GM19468 (cell line): Measurements from ENCODE around the gene RET.
A peak's percentile ranks its signal among the peaks of the same experiment; 100 is the strongest.
"Not testable (repeated sequence)": the region's sequence is repeated elsewhere in the genome, so short reads cannot be mapped to it uniquely, and the experiment has no call there.

Experiments
- ATAC-seq: cut with Tn5 transposase; IDR thresholded peaks from one replicate; pipeline ENCODE4 v1.9.1; 2021; ENCODE audit warnings: mild to moderate bottlenecking, moderate library complexity, moderate number of reproducible peaks; ENCODE audit not compliant: unreplicated experiment; ENCODE audit errors: extremely low read depth

RET gene

GRCh38 chr10:43128331-43128730 lies 51.5 kb downstream of the RET start:
- no peak for ATAC-seq

DNA sequence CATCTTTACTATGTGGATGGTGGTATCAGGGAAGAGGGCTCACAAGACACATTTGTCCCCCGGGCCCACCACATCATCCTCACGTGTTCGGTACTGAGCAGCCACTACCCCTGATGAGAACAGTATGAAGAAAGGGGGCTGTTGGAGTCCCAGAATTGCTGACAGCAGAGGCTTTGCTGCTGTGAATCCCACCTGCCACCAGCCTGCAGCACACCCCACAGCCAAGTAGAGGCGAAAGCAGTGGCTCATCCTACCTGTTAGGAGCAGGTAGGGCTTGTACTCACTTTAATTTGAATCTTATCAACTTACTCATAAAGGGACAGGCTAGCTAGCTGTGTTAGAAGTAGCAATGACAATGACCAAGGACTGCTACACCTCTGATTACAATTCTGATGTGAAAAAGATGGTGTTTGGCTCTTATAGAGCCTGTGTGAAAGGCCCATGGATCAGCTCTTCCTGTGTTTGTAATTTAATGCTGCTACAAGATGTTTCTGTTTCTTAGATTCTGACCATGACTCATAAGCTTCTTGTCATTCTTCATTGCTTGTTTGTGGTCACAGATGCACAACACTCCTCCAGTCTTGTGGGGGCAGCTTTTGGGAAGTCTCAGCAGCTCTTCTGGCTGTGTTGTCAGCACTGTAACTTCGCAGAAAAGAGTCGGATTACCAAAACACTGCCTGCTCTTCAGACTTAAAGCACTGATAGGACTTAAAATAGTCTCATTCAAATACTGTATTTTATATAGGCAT lies 52.3 kb downstream of the RET start:
- peak; percentile 44 for ATAC-seq

DNA sequence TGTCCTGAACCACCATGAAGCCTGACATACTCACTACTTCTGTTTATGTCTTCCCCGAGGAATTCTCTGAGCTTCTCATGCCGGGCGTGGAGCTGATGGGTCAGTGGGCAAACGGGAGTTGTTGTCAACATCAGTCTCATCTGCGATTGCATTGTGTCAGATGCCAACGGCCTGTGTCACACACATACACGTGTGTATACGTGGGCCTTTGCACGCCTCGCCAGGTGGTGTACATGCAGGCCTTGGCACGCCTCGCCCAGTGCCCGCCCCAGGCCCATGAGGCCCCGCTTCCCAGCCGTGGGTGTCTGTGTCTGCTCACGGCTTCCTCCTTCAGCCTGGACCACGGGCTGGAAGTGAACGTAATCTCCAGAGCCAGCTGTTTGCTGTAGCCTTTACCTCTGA lies 53.9 kb downstream of the RET start:
- ATAC-seq: no peak

DNA sequence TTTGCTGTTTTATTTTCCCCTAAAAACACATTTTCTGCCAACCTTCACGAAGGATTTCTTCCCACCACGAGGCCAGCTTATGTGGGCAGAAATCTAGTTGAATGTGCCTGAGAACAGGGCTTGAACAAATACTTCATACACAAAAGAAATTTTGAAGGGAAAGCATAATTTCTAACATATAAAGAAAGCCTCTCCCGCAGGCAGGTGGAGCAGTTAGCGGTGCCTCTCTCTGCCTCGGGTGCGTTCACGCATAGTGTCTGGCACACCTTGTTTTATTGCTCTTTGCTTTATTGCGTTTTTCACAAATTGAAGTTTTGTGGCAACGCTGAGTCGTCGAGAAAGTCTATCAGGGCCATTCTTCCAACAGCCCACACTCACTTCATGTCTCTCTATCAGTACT lies 54.4 kb downstream of the RET start:
- ATAC-seq: no peak

- ATAC-seq: no peak
Measured at GRCh38 chr10:43131906-43132305, 55.0 kb downstream of the RET start.

GRCh38 chr10:43132867-43133787 lies 56.3 kb downstream of the RET start:
- ATAC-seq: no peak

GRCh38 chr10:43134126-43134905 lies 57.4 kb downstream of the RET start:
- no peak for ATAC-seq

- ATAC-seq: no peak
Measured at GRCh38 chr10:43135064-43135463, 58.2 kb downstream of the RET start.

DNA sequence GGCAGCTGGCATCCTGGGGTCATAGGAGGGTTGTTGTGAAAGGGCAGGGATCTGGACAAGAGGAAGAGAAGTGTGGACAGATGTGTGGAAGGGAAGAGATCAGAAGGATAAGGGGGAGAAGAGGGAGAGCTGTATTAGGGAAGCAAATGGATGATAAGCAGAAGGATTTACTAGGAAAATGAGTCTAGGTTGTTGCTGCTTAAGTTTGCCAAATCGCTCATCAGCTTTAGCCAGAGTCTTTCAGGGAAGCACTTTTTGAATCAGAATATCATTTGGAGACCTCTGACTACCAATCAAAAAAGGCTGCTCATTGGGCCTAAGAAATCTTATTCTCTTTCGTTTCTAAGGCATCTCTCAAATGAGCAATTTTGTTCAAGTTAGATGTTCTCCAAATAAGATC lies 58.8 kb downstream of the RET start:
- ATAC-seq: no peak

DNA sequence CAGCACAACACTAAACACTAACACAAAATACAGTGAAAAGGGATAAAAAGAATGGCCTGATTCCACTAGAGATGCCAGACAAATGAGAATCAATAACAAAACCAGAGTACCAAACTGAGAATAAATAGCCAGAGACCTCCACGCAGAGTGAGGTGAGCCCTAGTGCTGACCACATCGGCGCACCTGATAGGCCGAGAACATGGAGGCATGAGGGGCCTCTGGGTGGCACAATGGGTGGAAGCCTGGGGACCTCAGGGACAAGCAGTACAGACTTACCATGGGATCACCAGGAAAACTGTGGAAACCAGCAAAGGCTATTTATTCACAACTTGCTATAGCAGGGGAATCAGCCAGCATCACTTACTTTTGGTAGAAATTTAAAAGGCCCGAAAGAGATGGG lies 59.6 kb downstream of the RET start:
- ATAC-seq: no peak

- no peak for ATAC-seq
Measured at GRCh38 chr10:43136995-43137716, 60.3 kb downstream of the RET start.

- ATAC-seq: no peak
Measured at GRCh38 chr10:43137717-43138020, 60.8 kb downstream of the RET start.

DNA sequence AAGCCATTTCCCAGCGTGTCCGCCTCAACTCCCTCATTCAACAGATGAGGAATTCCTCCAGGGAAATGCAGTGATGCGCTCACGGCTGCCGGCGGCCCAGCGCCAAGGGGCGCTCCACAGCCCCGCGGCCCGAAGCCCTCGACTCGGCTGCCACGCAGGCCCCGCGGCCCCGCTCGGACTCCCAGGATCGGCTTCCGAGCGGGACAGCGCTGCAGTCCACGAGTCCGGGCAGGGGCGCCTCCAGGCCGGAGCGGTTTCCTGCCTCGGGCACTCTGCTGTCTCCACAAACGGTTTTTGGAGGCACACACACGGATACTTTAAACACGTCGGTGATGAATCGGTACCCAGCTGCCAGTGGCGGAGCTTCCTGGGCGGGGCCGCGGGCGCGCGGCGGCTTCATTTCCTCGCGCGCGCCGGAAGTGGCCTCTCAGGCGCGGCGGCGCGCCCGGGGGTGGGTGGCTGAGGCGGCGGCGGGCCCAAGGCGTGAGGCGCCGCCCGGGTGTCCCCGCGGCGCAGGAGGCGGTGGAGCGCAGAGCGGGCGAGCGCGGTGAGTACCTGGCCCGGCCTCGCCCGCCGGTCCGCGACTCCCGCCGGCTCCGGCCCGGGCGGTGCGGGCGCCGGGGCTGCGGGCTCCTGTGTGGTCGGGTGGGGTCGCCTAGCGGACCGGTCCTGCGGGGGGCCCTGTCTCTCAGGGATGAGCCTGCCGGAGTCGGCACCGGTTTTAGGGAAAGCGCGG lies 61.3 kb downstream of the RET start, which contains the start of gene CSGALNACT2:
Gene CSGALNACT2 (plus strand): TSS at position 425 of the 736 bp plus-strand sequence. CDS start 16,705 bp downstream, outside the sequence.
- ATAC-seq: peak; percentile 68

DNA sequence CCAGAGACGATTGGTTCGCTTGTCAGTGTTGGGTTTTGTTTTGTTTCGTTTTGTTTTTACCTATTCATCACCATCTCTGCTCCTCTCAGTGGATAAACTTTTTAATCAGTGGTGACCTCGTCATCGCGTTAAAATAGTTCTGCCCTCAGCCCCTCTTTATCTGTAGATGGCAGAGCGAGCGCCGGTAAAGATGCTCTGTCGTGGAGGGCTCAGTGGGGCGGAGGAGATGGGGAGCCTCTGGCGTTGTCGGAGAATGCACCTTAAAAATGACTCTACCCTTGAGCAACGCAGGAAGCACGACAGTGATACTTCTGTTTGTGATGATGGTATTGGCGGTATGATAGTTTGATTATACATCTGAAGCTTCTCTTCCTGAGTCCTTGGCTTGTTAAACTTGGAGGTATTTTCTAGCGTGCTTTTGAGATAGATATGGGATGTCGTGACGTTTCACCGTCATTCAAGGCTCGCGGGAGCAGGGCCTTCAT lies 61.9 kb downstream of the RET start:
- no peak for ATAC-seq

GRCh38 chr10:43141421-43141820 lies 64.6 kb downstream of the RET start:
- ATAC-seq: no peak

DNA sequence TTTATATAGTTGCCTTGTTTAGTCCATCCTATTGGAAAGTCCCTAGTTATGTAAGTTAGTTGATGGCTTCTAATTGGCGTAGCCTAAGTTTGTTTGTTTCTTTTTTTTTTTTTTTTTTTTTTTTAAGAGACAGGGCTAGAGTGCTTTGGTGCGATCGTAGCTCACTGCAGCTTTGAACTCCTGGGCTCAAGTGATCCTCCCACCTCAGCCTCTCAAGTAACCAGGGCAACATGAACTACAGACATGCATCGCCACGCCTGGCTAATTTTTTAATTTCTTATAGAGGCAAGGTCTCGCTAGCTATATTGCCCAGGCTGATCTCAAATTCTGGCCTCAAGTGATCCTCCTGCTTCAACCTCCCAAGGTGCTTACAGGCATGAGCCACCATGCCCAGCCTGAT lies 68.4 kb downstream of the RET start:
- no peak for ATAC-seq

DNA sequence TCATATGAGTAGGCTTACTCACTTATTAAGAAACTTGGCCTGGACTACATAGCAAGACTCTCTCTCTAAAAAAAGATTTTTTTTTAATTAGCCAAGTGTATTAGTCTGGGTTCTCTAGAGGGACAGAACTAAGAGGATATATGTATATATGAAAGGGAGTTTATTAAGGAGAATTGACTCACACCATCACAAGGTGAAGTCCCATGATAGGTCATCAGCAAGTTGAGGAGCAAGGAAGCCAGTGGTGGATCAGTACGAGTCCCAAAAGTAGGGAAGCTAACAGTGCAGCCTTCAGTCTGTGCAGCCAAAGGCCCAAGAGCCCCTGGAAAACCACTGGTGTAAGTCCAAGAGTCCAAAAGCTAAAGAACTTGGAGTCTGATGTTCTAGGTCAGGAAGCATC lies 69.1 kb downstream of the RET start:
- ATAC-seq: not testable (repeated sequence)

GRCh38 chr10:43151371-43151770 lies 74.5 kb downstream of the RET start:
- no peak for ATAC-seq

- no peak for ATAC-seq
Measured at GRCh38 chr10:43153901-43154300, 77.0 kb downstream of the RET start.
